ENCODE results near the gene RBCK1.
"Not testable (repeated sequence)": the region's sequence is repeated elsewhere in the genome, so short reads cannot be mapped to it uniquely, and the experiment has no call there.

RBCK1 gene

DNA sequence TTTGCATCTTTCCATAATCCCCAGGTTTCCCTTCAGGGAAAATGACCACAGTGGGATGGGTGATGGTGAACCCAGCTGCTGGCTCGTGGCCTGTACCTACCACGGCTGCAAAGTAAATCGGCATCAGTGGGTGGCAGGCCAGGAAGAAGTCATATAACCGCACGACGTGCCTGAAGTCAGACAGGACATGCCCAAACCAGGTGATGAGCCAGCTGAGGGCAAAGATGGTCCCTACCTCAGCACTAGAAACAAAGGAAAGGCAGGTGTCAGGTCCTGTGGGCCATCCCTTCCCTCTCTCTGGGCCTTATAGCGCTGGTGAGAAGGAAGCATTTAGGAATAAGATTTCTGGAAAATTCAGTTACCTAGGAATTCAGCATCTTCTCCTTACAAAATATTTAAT, 32.0 kb downstream of the RBCK1 start:
- no peak for DNase-seq

DNA sequence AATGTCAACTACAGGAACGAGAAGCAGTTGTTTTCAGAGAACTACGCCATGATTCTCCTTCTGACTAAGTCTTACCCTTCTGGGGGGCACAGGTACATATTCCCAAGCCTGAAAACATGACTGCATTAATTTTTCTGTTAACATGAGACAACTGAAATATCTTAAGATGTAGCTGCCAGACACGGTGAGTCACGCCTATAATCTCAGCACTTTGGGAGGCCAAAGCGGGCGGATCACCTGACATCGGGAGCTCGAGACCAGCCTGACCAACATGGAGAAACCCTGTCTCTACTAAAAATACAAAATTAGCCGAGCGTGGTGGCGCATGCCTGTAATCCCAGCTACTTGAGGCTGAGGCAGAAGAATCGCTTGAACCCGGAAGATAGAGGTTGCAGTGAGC, 32.5 kb downstream of the RBCK1 start:
- no peak for DNase-seq

DNA sequence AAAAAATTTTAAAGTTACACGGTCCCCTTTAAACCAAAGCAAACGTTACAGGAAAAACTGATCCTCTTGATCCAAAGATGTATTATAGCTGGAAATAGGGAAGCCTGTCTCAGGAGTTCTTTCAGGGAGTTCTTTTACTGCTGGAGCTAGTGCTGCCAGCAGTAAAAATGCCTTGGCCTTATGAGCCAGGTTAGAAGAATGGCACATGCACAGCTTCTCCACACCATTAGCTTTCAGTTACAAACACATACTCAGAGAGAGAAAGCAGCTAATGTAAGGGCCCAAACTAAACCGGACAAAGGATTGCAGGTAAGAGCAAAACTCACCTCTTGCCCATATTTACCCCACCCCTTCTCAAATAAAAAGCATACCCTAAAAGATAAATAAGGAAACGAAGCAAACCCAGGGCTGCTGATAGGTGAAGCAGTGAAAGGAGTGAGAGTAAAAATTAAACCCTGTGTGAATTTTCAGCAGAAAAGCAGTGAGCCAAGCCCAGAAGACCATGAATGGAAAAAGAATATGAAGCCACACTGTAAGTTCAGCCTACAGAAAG, 35.2 kb downstream of the RBCK1 start:
- DNase-seq: no peak

DNA sequence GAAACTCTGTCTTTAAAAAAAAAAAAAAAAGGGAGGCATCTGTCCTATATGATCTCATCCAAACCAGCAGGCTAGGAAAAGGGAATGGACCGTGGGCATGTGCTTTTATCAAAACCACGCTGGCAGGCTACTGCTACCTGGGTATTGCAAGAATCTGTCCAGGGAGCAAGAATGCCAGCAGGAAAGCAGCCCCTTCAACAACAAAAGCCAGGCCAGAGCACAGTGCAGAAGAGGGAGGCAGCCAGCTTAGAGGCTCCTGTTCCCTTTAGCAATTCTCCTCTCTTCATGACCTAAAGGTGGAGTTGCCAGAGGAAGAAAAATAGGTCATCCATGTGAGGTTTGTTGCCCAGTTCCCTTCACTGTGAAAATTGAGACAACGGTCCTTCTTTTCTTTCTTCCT, 36.0 kb downstream of the RBCK1 start:
- DNase-seq: no peak

DNA sequence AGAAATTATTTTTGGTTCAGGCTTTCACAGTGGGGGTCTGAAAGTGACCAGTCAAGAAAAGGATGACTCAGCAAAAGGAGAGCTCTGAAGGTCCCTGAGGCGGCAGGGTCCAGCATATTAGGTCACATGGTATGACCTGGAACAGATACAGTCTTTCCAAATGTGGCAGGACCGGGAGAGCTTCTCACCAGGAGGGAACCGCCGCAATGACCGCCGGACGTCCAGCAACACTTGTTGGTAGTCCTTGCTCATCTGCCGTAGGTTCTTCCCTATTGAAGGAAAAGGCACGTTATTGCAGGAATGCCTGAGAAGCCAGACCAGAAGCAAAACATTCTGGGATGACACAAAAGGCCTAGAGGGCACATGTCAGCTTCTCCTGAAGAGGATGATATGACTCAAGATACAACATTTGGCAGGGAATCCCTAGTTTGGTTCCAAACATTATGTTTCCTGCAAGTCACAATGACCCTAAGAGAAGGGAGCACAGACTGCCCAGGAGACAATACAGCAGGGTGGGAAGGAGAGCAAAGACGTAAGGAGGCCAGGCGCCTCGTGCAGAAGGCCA, 36.8 kb downstream of the RBCK1 start:
- DNase-seq: no peak

DNA sequence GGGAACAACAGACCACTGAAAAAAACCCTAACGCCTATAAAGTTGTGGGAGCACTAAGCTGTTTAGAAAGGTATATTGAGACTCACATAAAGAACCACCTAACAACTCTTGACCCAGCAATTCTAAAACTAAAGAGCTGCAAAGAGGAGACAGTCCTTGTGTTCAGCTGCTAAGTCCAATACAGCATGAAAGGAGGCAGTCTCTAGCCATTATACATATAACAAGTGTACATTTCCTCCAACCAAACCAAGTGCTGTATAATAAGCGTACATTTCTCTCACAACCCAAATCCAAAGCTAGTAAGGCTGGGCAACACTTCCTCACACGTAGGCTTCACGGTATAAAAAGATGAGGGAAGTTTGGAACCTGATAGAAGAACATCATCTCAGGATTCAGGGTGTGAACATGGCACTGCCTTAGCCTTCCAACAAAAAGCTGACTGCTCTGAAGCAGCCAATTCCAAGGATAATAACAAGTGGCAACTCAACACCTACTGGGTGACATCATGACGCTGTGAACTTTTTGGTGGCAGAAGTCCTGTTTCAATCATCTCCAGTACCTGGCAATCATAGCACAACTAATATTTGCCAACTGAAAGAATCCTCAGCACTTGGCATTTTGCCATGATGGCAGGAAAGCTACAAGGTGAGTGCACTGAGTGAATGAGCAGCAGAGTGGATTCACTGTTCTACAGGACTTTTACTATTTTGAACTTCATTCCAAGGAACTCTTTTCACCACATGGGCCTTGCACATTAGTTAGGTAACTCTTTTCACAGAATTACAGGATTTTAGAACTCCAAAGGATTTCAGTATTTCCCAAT, 37.6 kb downstream of the RBCK1 start:
- DNase-seq: no peak

DNA sequence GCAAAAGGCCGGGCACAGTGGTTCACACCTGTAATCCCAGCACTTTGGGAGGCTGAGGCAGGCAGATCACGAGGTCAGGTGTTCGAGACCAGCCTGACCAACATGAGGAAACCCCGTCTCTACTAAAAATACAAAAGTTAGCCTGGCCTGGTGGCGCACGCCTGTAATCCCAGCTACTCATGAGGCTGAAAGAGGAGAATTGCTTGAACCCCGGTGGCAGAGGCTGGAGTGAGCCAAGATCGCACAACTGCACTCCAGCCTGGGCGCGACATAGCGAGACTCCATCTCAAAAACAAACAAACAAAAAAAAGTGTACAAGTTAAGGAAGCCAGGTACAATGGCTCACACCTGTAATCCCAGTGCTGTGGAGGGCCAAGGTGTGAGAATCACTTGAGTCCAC, 43.9 kb downstream of the RBCK1 start:
- not testable (repeated sequence) for DNase-seq

DNA sequence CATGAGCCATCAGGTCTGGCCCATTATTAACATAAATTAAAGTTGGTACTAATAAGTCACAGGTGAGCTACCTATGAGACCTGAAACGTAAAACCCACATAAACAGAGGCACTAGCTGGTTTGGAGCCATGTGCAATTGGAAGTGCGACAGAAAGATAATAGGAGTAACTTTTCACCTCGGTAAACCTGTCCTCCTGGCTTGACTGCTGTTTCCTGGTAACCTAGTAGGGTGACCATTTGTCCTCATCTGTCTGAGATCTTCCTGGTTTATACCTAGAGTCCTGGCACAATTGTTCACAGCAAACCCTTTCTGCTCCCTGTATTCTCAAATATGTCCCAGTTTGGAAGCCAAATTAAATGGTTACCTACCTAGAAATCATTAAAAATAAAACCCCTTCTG, 46.9 kb downstream of the RBCK1 start:
- no peak for DNase-seq

DNA sequence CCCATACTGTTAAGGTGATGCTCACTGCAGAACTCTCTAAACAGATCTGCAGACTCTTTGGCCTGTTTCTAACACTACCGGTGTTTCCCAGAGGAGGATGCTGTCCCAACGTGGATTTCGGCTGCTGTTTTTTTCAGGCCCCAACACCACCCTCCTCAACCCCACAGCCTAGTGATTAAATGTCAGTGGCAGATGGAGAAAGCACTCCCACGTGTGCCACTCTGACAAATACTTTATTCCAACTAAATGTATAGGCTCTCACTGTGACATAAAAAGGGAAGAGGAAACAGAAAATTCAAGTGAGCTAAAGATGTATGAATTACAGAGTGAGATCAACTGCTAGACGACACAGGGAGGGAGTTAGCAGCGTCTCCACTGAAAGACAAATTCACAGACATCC, 50.7 kb downstream of the RBCK1 start:
- no peak for DNase-seq

DNA sequence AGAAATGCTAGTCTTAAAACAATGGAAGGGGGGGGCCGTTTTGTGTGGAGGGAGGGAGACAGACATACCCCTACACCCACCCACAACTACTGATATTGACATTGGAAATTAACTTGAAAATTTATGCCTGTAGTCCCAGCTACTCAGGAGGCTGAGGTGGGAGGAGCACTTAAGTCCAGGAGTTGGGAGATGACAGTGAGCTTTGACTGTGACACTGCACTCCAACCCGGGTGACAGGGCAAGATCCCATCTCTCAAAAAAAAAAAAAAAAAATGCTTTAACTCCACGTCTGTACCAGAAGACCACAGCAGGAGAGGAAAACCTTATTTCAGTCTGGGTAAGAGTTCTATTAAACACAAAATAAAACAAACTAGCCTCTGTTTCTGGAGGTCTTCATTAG, 52.1 kb downstream of the RBCK1 start:
- no peak for DNase-seq

DNA sequence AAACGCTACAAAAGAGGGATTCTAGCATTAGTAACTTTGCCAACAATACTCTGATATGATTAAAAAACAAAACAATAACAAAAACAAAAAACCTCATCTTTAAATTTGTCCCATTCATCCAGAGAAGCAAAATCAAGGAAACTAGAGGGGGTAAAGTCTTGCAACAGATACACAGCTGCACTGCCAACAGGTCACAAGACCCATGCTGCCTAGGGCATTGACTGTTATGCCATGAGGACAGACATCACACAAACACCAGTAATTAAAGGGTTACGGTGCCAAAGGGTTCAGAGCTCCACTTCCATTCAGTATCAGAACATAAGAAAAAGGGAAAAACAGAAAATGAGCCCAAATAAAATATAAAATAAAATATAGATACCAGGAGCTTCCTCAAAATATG, 52.6 kb downstream of the RBCK1 start:
- no peak for DNase-seq

DNA sequence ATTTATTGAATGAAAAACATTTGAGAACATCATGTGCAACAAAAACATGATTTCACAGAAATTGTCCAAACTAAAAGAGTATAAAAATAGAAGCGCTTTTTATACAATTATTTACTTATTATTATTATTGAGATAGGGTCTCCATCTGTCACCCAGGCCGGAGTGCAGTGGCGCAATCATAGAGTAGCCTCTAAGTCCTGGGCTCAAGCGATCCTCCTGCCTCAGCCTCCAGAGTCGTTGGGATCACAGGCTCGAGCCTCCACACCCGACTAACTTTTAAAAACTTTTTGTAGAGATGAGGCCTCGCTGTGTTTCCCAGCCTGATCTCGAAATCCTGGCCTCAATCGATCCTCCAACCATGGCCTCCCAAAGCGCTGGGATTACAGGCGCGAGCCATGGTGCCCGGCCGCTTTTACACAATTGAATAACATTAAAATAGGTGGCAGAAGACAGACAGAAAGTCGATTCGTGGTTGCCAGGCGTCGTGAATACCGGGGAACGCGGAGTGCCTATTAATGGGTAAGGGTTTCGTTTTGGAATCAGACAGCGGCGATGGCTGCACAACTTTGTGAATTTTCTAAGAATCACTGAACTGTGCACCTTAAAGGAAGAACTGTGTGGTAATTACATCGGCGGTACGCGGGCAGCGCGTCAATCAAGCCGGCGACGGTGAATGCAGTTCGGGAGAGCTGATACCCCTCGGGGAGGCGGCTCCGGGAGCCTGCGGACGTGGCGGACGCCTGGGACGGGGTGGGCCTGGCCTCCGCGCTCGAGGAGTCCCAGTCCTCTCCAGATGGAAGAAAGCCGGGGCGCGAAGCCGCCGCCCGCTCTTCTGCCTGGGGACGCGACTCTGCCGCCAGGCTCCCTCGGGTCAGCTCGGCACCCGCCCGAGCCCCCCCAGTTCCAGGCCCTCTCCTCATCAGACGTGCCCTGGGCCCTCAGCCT, 53.4 kb downstream of the RBCK1 start:
- DNase-seq: peak; percentile 39

DNA sequence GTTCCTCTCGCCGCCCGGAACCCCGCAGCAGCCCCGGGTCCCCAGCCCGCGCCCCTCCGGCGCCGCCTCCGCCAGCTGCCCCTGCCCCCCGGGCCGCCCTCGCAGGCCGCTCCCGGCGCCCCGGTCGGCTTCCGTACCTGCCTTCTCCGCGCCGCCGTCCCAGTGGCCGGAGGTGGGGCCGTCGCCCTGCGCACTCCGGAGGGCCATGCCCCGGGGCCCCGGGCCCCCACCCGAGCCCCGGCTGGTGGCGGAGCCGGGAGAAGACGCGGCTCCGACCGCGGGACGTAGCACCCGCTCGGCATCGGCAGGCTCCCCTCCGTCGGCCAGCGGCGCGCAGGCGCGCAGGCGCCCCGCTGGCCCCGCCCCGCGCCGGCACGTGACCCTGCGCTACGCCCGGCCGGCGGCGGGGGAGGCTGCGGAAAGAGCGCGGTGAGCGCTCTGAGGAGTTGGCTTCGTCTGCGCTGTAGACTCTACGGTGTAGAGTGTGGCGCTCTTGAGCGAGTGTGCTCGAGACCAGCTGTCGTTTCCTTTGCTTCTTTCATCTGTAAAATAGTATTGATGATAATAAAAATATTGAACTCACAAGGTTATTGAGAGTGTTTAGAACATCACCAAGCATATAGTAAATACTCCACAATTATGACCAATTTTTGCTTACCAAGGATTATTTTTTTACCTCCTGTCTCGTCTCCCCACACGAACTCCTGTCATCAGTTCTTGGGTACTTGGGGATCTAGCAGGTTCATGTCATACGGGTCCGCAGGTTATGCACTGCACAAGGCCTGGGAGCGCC, 54.3 kb downstream of the RBCK1 start, which contains the start of gene TBC1D20:
Gene TBC1D20 (minus strand): TSS at position 335 of the 793 bp plus-strand sequence. CDS start 128 bp downstream, at position 207.
- peak; percentile 82 for DNase-seq

DNA sequence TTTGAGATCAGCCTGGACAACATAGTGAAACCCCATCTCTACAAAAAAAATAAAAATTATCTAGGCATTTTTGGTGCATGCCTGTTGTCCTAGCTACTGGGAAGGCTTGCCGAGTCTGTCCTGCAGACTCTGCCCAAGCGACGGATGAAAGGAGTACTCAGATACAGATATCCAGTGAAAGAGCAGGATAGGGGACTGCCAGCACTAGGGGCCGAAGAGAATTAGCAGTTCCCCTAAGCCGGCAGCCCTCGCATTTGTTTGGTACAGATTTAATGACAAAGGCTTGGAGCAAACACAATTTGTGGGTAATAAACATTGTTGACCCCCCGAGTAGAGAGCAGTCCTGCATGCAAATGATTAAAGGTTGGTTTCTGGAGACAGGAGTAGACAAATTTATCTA, 59.7 kb downstream of the RBCK1 start:
- no peak for DNase-seq

DNA sequence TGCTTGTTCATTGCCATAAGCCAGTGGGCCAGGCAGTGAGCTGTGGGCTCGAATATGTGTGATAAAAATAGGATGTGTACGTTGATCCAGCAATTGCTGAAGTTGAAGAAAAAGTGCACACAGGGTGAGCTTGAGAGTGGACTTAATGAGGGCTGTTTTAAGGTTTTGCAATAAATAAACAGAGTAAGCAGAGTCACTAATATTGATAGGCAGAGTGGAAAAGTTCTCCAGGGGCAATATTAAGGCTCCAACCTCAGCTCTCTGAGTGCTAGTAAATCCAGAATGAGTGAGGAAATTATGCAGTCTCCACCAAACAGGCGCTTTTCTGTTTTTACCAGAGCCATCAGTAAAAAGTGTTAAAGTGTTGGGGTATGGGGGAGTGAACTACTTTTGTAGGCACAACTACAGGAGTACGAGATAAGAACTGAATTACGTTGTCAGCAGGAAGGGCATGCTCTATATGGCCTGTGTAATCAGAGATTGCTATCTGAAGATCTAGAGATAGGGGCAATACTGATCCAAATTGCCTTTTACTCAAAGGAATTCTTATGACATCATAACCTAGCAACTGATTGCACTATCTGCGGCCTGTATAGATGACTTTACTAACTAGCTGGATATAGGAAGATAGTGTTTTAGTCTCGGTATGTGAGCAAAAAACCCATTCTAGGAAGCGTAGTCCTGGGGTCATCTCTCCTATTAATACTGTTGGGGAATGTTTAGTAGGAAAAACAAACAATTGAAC, 61.8 kb downstream of the RBCK1 start:
- no peak for DNase-seq

DNA sequence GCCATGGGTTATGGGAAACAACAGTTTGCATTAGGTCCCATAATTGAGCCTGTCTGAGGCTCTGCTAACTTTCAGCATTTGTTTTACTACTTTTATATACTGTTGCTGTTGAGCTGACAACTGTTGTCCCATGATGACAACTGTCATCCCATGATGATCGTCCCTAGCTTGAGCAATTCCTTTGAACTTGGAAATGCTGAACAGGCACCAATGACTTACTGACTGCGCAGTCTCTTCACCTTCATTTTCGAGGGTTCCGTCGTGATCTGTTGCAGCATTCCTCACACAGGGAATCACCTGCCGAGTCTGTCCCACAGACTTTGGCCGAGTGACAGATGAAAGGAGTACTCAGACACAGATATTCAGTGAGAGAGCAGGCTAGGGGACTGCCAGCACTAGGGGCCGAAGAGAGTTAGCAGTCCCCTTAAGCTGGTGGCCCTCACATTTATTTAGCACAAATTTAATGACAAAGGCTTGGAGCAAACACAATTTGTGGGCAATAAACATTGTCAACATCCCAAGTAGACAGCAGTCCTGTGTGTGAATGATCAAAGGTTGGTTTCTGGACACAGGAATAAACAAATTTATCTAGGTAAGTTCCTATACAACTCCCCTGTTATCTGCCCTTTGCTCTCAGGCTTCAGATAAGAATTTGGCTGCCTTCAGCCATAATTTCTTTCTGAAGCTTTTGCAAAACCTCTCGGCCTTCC, 64.2 kb downstream of the RBCK1 start:
- DNase-seq: no peak

DNA sequence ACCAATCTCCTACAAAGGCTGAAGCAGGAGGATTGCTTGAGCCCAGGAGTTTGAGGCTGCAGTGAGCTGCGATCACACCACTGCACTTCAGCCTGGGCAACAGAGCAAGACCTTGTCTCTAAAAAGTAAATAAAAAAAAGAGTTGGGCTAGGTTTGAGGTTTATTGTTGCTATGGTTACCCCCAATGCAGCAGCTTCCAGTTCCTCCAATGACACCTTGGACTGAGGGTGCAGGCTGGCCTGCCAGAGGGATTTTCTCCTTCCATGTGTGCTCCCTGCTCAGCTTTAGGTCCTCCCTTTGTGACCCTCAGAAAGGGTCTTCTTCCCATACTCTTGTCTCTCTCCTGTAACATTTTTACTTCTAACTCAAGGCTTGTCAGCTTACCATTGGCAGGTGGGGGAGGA, 64.8 kb downstream of the RBCK1 start:
- DNase-seq: no peak

DNA sequence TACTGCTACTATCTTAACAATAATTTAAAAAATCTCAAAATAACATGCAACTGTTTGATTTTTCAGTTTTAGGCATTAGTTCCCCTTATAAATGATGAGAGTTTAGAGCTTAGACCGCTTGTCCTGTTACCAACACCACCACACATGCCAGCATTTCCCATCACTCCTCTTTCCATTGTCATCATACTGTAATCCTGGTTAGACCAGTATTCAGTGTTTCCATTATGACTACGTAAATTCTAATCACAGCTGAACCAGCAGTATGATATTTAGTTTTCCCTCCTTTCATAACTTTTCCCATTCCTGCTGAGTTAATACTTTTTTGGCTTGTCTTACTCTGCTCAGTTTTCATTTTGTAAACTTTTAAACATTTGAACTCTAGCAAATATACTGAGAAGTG, 66.5 kb downstream of the RBCK1 start:
- no peak for DNase-seq

DNA sequence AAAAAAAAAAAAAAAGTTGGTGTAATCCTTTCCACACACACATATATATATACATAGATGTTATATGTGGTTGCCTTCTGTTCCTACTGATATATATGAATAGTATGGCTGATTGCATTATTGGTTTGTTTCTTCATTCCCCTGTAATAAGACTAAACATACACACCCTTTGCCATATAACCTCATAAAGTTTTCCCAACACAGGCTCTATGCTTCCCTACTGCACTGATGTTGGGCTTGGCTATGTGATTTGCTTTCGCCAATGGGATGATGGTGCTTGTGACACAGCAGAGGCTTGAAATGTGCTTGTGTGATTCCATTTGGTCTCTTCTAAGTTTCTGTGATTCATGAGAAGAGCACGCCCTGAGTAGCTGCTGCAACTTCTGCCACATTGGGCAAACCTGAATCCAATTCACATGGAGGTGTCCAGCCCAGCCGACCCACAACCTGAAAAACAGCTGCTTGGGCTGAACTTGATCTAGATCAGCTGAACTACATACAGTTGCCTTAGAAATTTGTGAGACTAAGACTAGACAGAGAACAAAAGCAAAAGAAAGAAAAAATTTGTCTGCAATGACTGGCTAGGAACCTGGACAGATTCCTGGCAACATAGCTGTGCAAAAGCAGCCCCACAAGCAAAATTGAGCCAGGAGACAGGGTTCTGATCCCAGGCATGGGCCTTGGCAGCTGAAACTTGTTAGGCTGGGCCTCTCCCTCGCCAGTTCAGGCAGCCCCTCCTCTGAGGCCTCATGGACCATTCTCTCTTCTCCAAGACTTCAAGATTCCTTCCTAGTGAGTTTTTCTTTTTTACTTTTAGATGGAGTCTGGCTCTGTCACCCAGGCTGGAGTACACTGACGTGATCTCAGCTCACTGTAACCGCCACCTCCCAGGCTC, 67.6 kb downstream of the RBCK1 start:
- no peak for DNase-seq

All from activated effector memory CD4-positive, alpha-beta T cell treated with Interleukin-2 at 50 U/mL for 16 hours (primary cell).